ENCODE results near the gene CCKAR. TPM values are rescaled to one million over a fixed set of nuclear protein-coding genes. Genes with fewer than 3 reads are reported as not detected.

The CCKAR gene
- total RNA-seq, 2 donors from 2014 or later: not detected

- no peaks in the 10 kb centered on the region for H3K36me3 ChIP-seq
- H3K4me1 ChIP-seq (replicated peaks): no peaks in the 10 kb centered on the region
- WGBS: 90% methylated on average over 1 of the region's 1 CpG
- no peak overlapping the region for H3K27ac ChIP-seq
- H3K27me3 ChIP-seq (replicated peaks; ENCODE audit: insufficient read depth): no peaks in the 10 kb centered on the region
- intact Hi-C loops (cut with DNase I): no loop called here
- DNase-seq (ENCODE audit: low spot score): no peak
- H3K9me3 ChIP-seq: no peaks in the 10 kb centered on the region
- no peak overlapping the region for H3K4me3 ChIP-seq
- TF ChIP-seq POLR2AphosphoS5 (IDR thresholded peaks at IDR 0.05) (no peak), CTCF (IDR thresholded peaks at IDR 0.05) (no peak), POLR2A (IDR thresholded peaks at IDR 0.05) (no peak)
These were observed 18.4 kb downstream of the CCKAR start for GRCh38 chr4:26471890-26472289.

GRCh38 chr4:26468977-26469376 lies 21.3 kb downstream of the CCKAR start:
- no peak overlapping the region for H3K27ac ChIP-seq
- intact Hi-C loops (cut with DNase I): no loop called here
- H3K27me3 ChIP-seq (replicated peaks; ENCODE audit: insufficient read depth): no peaks in the 10 kb centered on the region
- 72% methylated on average over 4 of the region's 4 CpGs for WGBS
- H3K4me1 ChIP-seq (replicated peaks): no peaks in the 10 kb centered on the region
- no peaks in the 10 kb centered on the region for H3K36me3 ChIP-seq
- TF ChIP-seq POLR2AphosphoS5 (IDR thresholded peaks at IDR 0.05): no peak
- H3K9me3 ChIP-seq: no peaks in the 10 kb centered on the region
- no peak overlapping the region for H3K4me3 ChIP-seq
- DNase-seq (ENCODE audit: low spot score): no peak

- WGBS: 85% methylated on average over 9 of the region's 9 CpGs
- Histone ChIP-seq H3K9me3 (no peaks in the 10 kb centered on the region), H3K4me3 (no peak overlapping the region), H3K4me1 (replicated peaks) (no peaks in the 10 kb centered on the region), H3K27ac (no peak overlapping the region), H3K27me3 (replicated peaks; ENCODE audit: insufficient read depth) (no peaks in the 10 kb centered on the region), H3K36me3 (no peaks in the 10 kb centered on the region)
- no peak for DNase-seq (ENCODE audit: low spot score)
- no peak for TF ChIP-seq POLR2A (IDR thresholded peaks at IDR 0.05)
- TF ChIP-seq CTCF (IDR thresholded peaks at IDR 0.05): no peak
- no peak for TF ChIP-seq POLR2AphosphoS5 (IDR thresholded peaks at IDR 0.05)
- intact Hi-C loops (cut with DNase I): no loop called here
These were observed 21.9 kb downstream of the CCKAR start for GRCh38 chr4:26468283-26468949.

GRCh38 chr4:26467724-26468123 lies 22.6 kb downstream of the CCKAR start:
- Histone ChIP-seq H3K9me3 (no peaks in the 10 kb centered on the region), H3K4me1 (replicated peaks) (no peaks in the 10 kb centered on the region), H3K36me3 (no peaks in the 10 kb centered on the region), H3K27ac (no peak overlapping the region), H3K27me3 (replicated peaks; ENCODE audit: insufficient read depth) (no peaks in the 10 kb centered on the region), H3K4me3 (no peak overlapping the region)
- no peak for TF ChIP-seq CTCF (IDR thresholded peaks at IDR 0.05)
- TF ChIP-seq POLR2AphosphoS5 (IDR thresholded peaks at IDR 0.05): no peak
- TF ChIP-seq POLR2A (IDR thresholded peaks at IDR 0.05): no peak
- DNase-seq (ENCODE audit: low spot score): no peak
- intact Hi-C loops (cut with DNase I): no loop called here
- 89% methylated on average over 1 of the region's 1 CpG for WGBS

- Histone ChIP-seq H3K27me3 (replicated peaks; ENCODE audit: insufficient read depth) (no peaks in the 10 kb centered on the region), H3K9me3 (no peaks in the 10 kb centered on the region), H3K4me1 (replicated peaks) (no peaks in the 10 kb centered on the region), H3K36me3 (no peaks in the 10 kb centered on the region), H3K4me3 (no peak overlapping the region), H3K27ac (no peak overlapping the region)
- TF ChIP-seq POLR2AphosphoS5 (IDR thresholded peaks at IDR 0.05): no peak
- TF ChIP-seq POLR2A (IDR thresholded peaks at IDR 0.05): no peak
- TF ChIP-seq CTCF (IDR thresholded peaks at IDR 0.05): no peak
- DNase-seq (ENCODE audit: low spot score): no peak
- intact Hi-C loops (cut with DNase I): no loop called here
- 88% methylated on average over 10 of the region's 10 CpGs for WGBS
These were observed 23.6 kb downstream of the CCKAR start for GRCh38 chr4:26466578-26467270.

Measured in prostate gland (tissue), 2 donors.